Activated CD4-positive, alpha-beta memory T cell treated with anti-CD3 and anti-CD28 coated beads for 36 hours (primary cell): ENCODE data around the gene ZNF730. TPM values are rescaled to one million over a fixed set of nuclear protein-coding genes. Genes with fewer than 3 reads are reported as not detected.
"Not testable (repeated sequence)": the region's sequence is repeated elsewhere in the genome, so short reads cannot be mapped to it uniquely, and the experiment has no call there.

Experiments
- CTCF ChIA-PET: fragments of 350-600 bp; sonication (Branson Sonifier 250); formaldehyde crosslinking; loops from one replicate; lab custom pipeline; 2021; ENCODE audit warnings: antibody characterized with exemption, inconsistent platforms; lab: Charles Lee
- POLR2A ChIA-PET: fragments of 350-600 bp; sonication (Branson Sonifier 250); formaldehyde crosslinking; loops from one replicate; lab custom pipeline; 2021; ENCODE audit warnings: antibody characterized with exemption; lab: Charles Lee
- DNase-seq: peaks from one replicate; pipeline ENCODE4 v3.0.0-alpha.2; 2020
- H3K27ac Mint-ChIP-seq: one replicate; pipeline ENCODE4 v1.8.0; 2021; ENCODE audit warnings: mixed read lengths
- H3K27me3 Mint-ChIP-seq: one replicate; pipeline ENCODE4 v1.8.0; 2021; ENCODE audit warnings: mixed read lengths
- H3K36me3 Mint-ChIP-seq: one replicate; pipeline ENCODE4 v1.8.0; 2021; ENCODE audit warnings: mixed read lengths
- H3K4me1 Mint-ChIP-seq: one replicate; pipeline ENCODE4 v1.8.0; 2021; ENCODE audit warnings: low read depth, mixed read lengths
- H3K4me3 Mint-ChIP-seq: one replicate; pipeline ENCODE4 v1.8.0; 2021; ENCODE audit warnings: mild to moderate bottlenecking, mixed read lengths
- H3K9me3 Mint-ChIP-seq: one replicate; pipeline ENCODE4 v1.8.0; 2021; ENCODE audit warnings: mixed read lengths
- intact Hi-C: fragments of 100-400 bp; cut with micrococcal nuclease; formaldehyde crosslinking; loops from one replicate; pipeline ENCODE4 v1.15.1; 2023
- total RNA-seq, 2 experiments: library from RNA; stranded (reverse); gene quantifications; one replicate each; pipeline ENCODE4 v1.2.3, GENCODE V29; 2021

The ZNF730 gene
- total RNA-seq = under 1 TPM; 0.31 to 0.51 TPM

DNA sequence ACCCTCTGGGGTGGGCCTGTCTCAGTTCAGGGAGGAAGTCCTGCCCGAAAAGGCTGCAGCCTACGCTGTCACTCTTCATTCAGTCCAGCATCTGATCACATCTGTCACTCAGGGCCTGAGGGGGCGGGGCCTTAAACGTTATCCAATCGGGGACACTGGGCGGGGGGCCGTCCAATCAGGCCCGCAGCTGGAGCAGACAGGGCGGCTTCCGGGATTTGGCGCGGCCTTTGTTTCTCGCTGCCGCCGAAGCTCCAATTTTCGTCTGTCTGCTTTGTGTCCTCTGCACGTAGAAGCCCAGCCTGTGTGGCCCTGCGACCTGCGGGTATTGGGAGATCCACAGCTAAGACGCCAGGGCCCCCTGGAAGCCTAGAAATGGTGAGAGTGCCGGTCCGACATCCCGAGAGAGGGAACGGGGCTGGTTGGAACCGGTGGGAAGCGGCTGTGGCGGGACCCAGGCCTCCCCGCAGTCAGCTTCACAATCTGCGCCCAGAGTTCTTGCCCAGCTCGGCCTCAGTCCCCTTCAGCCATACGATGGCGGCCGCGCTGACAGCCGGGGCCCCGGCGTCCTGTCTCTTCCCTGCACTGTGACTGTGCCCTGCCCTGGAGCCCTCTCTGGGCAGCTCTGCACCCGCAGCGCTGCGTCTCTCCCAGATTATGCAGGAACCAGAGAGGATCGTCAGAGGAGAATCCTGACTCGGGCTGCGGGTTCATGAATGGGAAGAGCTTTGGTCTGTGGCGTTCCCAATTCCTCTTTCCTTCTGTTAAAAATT, at the start of gene ZNF730:
ZNF730 (plus strand) TSS at position 224 of the 770 bp plus-strand sequence; CDS start at position 373, 149 bp downstream.
- H3K4me3 Mint-ChIP-seq = peak within 1 kb of the TSS; percentile 66
- peaks cover 4% of the 10 kb centered on the region for H3K9me3 Mint-ChIP-seq
- no peak within 1 kb of the TSS for H3K27ac Mint-ChIP-seq
- ChIA-PET CTCF (interaction anchor here (0.7 to 0.8 kb wide), 2 partner anchors 11 to 1633 kb away, joined by 3 read pairs; no protein-coding TSS in a partner anchor), POLR2A (no interaction called here)
- peaks cover 2% of the 10 kb centered on the region for H3K4me1 Mint-ChIP-seq
- intact Hi-C loops = no loop called here
- peaks cover 24% of the 10 kb centered on the region for H3K27me3 Mint-ChIP-seq
- DNase-seq = peak; percentile 59
- H3K36me3 Mint-ChIP-seq = peaks cover 2% of the 10 kb centered on the region

DNA sequence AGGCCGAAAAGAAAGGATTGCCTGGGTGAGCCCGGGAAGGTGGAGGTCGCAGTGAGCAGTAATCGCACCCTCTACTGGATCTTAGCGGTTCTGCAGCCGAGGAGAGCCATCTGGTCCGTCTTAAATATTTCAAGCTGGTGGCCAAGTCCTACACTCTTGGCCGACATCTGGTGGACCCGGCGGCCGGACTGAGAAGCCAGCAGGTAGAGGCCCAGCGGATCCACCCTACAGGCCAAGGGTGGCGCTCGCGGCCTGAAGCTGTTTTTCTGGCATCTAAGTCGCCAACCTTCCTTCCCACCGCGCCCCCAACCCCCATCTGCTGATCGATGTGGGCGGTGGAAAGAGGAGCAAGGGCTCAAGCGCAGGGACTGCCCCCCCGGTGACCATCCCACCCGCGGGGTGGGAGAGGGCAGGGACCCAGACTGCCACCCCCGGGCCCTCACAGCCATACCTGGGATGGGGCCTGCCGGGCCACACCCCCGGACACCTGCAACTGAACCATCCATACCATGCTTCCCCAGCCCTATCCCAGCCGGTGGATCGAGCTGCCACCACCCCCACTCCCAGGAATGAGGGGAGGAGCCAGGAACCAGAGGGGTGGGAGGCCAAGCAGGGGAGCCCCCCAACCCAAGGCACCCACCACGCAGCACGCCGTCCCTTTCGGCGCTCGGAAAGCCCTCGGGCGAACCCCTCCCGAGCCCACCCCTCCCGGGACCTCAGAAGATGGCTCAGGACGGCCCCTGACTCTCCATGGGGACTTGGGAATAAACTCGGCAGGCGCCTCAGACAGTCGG, 46.3 kb upstream of the ZNF730 start:
- DNase-seq = peak; percentile 28
- Mint-ChIP-seq H3K4me1 (no peaks in the 10 kb centered on the region), H3K9me3 (peaks cover 23% of the 10 kb centered on the region), H3K27me3 (peaks cover 27% of the 10 kb centered on the region), H3K4me3 (no peak overlapping the region), H3K27ac (no peak overlapping the region), H3K36me3 (peaks cover 3% of the 10 kb centered on the region)
- intact Hi-C loops = no loop called here
- POLR2A ChIA-PET = no interaction called here
- CTCF ChIA-PET = no interaction called here

DNA sequence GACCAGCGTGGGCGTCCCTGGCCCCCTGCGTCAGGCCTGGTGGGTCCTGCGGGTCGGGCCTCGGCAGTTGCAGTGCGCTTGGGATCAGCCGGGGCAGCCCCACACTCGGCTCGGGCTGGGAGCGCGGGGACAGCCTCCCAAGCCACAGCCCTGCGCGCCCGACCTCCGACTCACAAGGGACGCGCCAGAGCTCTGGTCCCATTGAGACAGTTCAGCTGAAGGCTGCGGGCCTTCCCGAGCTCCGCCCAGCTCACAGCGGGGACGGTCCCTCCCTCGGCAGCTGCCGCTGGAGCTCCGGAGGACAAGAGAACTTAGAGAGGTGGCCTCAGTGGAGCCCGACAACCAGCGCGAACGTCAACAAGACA, 45.7 kb upstream of the ZNF730 start:
- no peaks in the 10 kb centered on the region for H3K4me1 Mint-ChIP-seq
- ChIA-PET CTCF (no interaction called here), POLR2A (no interaction called here)
- no peak overlapping the region for H3K27ac Mint-ChIP-seq
- peaks cover 23% of the 10 kb centered on the region for H3K9me3 Mint-ChIP-seq
- H3K27me3 Mint-ChIP-seq = peaks cover 30% of the 10 kb centered on the region
- peaks cover 3% of the 10 kb centered on the region for H3K36me3 Mint-ChIP-seq
- intact Hi-C loops = no loop called here
- DNase-seq = peak; percentile 12
- no peak overlapping the region for H3K4me3 Mint-ChIP-seq

DNA sequence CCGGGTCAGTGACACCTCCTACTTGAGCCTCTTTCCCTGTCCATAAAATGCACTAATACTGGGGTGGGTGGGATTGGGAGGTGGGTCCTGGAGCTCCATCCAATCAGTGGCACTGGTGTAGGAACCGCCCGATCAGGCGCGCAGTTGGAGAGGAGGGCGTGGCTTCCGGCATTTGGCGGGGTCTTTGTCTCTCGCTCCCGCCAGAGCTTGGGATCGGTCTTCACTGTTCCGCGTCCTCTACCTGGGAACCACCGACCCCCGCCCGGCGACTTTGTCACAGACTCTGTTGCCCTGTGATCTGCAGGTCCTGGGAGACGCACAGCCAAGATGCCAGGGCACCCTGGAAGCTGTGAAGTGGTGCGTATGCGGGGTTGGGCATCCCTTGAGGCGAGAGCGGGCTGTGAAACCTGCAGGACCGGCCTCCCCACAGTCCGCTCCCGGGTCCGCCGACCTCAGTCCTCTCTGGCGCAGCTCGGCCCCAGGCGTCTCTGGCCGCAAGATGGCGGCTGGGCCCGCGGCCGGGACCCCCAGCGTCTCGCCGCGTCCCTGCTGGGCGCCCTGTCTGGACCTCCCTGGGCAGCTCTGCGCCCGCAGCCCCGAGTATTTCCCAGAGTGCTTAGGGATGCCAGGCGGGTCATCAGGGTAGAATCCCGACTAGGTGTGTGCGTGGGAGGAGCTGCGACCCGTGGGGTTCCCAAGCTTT, 41.6 kb upstream of the ZNF730 start:
- Mint-ChIP-seq H3K36me3 (peaks cover 4% of the 10 kb centered on the region), H3K27ac (no peak overlapping the region), H3K9me3 (peaks cover 16% of the 10 kb centered on the region), H3K27me3 (peaks cover 24% of the 10 kb centered on the region), H3K4me1 (no peaks in the 10 kb centered on the region), H3K4me3 (peak overlapping the region; percentile 12)
- peak; percentile 10 for DNase-seq
- CTCF ChIA-PET = no interaction called here
- POLR2A ChIA-PET = no interaction called here
- intact Hi-C loops = no loop called here

DNA sequence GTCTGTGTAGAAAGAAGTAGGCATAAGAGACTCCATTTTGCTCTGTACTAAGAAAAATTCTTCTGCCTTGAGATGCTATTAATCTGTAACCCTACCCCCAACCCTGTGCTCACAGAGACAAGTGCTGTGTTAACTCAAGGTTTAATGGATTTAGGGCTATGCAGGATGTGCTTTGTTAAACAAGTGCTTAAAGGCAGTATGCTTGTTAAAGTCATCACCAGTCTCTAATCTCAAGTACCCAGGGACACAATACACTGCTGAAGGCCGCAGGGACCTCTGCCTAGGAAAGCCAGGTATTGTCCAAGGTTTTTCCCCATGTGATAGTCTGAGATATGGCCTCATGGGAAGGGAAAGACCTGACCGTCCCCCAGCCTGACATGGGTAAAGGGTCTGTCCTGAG, 39.0 kb upstream of the ZNF730 start:
- H3K4me3 Mint-ChIP-seq, H3K36me3 Mint-ChIP-seq, CTCF ChIA-PET, intact Hi-C loops, DNase-seq, H3K27ac Mint-ChIP-seq, H3K4me1 Mint-ChIP-seq, POLR2A ChIA-PET: not testable (repeated sequence)
- Mint-ChIP-seq H3K27me3 (peaks cover 15% of the 10 kb centered on the region), H3K9me3 (peaks cover 13% of the 10 kb centered on the region)

DNA sequence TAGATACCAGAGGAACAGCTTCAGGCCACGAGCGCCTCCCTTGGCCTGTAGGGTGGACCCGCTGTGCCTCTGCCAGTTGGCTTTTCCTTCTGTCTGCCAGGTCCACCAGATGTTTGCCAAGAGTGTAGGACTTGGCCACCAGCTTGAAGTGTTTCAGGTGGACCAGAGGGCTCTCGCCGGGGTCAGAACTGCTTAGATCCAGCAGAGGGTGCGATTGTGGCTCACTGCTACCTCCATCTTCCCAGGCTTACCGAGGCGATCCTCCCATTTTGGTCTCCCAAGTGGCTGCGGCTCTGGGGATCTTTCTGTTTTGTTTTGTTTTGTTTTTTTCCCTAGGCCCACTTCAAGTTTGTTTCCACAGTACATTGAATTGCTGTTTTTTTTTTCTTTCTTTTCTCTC, 23.0 kb upstream of the ZNF730 start:
- ChIA-PET CTCF (no interaction called here), POLR2A (no interaction called here)
- Mint-ChIP-seq H3K27me3 (no peaks in the 10 kb centered on the region), H3K4me1 (no peaks in the 10 kb centered on the region), H3K9me3 (peaks cover 63% of the 10 kb centered on the region), H3K36me3 (peaks cover 3% of the 10 kb centered on the region), H3K27ac (no peak overlapping the region), H3K4me3 (no peak overlapping the region)
- DNase-seq = no peak
- intact Hi-C loops = no loop called here

DNA sequence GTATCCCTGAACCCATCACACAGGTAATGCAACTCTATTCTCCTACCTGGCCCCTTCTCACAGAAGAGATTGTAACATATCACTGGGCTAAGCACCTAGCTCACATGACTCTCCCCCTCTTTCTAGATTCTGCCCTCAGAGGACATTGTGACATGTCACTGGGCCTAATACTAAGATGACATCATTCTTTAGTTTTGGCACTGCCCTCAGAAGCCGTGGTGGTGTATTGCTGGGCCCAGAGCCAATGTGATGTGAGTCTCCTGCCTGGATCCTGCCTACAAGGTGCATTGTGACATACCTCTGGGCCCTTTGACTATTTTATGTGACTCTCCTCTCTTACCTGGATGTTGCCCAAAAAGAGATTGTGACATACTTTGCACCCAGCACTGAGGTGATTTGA, 21.4 kb upstream of the ZNF730 start:
- CTCF ChIA-PET = no interaction called here
- H3K4me3 Mint-ChIP-seq = no peak overlapping the region
- intact Hi-C loops = no loop called here
- POLR2A ChIA-PET = no interaction called here
- H3K27ac Mint-ChIP-seq = no peak overlapping the region
- peaks cover 59% of the 10 kb centered on the region for H3K9me3 Mint-ChIP-seq
- peaks cover 3% of the 10 kb centered on the region for H3K36me3 Mint-ChIP-seq
- no peaks in the 10 kb centered on the region for H3K27me3 Mint-ChIP-seq
- H3K4me1 Mint-ChIP-seq = no peaks in the 10 kb centered on the region
- no peak for DNase-seq

DNA sequence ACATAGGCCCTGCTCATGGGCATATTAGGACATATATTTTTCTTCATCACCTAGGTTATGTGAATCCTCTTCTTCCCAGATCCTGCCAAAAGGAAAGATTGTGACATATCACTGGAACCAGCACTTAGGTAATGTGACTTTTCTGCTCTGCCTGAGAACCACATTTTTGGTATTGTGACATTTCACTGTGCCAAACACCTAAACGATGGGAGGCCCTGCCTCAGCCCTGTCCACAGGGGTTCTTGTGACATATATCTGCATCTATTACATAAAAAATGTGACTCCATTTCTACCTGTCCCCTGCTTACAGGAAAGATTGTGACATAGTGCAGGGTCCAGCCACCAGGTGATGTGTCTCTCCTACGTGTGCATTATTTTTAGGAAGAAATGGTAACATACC, 18.5 kb upstream of the ZNF730 start:
- H3K4me1 Mint-ChIP-seq = no peaks in the 10 kb centered on the region
- no peak overlapping the region for H3K27ac Mint-ChIP-seq
- DNase-seq = no peak
- H3K4me3 Mint-ChIP-seq = no peak overlapping the region
- peaks cover 56% of the 10 kb centered on the region for H3K9me3 Mint-ChIP-seq
- CTCF ChIA-PET = no interaction called here
- no peaks in the 10 kb centered on the region for H3K27me3 Mint-ChIP-seq
- intact Hi-C loops = no loop called here
- H3K36me3 Mint-ChIP-seq = peaks cover 1% of the 10 kb centered on the region
- POLR2A ChIA-PET = no interaction called here

DNA sequence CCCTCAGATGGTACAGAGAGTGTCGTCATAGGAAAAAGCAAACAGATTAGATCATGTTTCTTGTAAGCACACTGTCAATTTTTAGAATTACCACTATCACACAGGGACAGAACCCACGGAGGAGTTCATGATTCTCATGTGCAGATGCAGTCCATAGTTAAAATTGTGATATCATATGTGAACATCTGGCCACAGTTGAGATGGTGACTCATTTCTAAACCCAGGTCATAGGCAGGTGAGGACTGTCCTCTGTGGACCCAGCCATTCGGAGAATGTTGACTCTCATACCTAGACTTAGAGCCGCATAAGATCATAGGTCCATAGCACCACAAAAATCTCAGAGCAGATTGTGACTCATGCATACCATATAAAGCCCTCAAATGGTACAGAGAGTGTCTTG, 17.8 kb upstream of the ZNF730 start:
- Mint-ChIP-seq H3K4me3 (no peak overlapping the region), H3K36me3 (peaks cover under 1% of the 10 kb centered on the region), H3K9me3 (peaks cover 52% of the 10 kb centered on the region), H3K27ac (no peak overlapping the region), H3K4me1 (no peaks in the 10 kb centered on the region), H3K27me3 (no peaks in the 10 kb centered on the region)
- ChIA-PET POLR2A (no interaction called here), CTCF (no interaction called here)
- intact Hi-C loops = no loop called here
- no peak for DNase-seq

DNA sequence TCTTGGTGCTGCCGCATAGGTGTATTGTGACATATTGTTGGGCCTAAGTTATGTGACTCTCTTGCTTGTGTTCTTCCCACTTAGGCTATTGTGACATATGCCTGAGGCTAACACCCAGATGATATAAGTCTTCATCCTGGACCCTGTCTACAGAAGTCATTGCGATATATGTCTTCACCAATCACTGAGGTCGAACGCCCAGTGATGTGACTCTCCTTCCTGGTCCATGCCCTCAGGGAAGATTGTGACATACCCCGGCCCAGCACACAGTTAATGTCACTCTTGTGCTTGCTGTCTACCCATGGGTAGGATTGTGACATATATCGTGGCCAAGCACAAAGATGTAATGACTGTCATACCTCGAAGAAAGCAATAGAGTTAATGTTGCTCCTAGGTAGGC, 16.9 kb upstream of the ZNF730 start:
- POLR2A ChIA-PET = no interaction called here
- Mint-ChIP-seq H3K4me1 (no peaks in the 10 kb centered on the region), H3K9me3 (peaks cover 47% of the 10 kb centered on the region), H3K27ac (no peak overlapping the region), H3K36me3 (no peaks in the 10 kb centered on the region), H3K27me3 (no peaks in the 10 kb centered on the region), H3K4me3 (no peak overlapping the region)
- intact Hi-C loops = no loop called here
- no peak for DNase-seq
- CTCF ChIA-PET = no interaction called here

DNA sequence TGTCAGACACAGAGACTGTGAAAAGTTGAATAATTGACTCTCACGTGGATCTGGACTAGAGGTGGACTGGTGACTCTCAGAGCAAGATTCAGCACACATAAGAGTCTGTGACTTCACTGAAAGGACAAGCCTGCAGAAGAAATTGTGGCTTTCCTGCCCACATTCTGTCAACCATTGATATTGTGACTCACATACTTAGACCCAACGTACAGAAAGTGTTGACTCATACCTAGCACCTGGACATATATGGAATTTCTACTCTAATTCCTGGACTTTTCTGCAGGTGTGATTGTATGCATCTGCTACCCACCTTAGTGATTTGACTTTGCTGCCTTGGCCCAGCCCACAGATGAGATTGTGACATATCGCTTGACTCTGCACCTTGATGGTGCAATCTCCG, 15.6 kb upstream of the ZNF730 start:
- POLR2A ChIA-PET = no interaction called here

DNA sequence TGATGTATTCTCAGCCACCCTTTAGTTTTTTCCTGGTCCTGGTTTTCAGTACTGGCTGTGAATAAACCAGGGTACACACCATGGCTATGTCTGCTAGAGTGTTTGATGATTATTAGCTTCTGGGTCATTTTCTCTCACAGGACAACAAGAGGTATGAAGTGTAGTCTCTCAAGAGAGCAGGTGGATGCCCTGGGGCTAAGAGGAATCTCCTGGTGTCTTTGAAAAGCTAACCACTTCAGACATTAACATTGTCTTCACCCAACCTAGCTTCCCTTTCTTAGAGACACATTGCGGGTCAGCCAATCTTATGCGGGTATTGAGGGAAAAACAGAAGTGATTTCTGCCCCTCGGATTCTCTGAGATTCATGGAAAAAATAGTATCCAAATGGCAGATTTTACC, 1.6 kb downstream of the ZNF730 start:
- Mint-ChIP-seq H3K27ac (no peak overlapping the region), H3K9me3 (peaks cover 7% of the 10 kb centered on the region), H3K4me3 (no peak overlapping the region), H3K27me3 (peaks cover 24% of the 10 kb centered on the region), H3K4me1 (peaks cover 2% of the 10 kb centered on the region), H3K36me3 (peaks cover 2% of the 10 kb centered on the region)
- no peak for DNase-seq
- intact Hi-C loops = no loop called here
- CTCF ChIA-PET = no interaction called here
- POLR2A ChIA-PET = no interaction called here

More for the DNA sequence above, 15.6 kb upstream of the ZNF730 start:
- DNase-seq = no peak
- H3K9me3 Mint-ChIP-seq = peaks cover 40% of the 10 kb centered on the region
- CTCF ChIA-PET = no interaction called here
- no peaks in the 10 kb centered on the region for H3K27me3 Mint-ChIP-seq
- no peaks in the 10 kb centered on the region for H3K36me3 Mint-ChIP-seq
- intact Hi-C loops = no loop called here
- H3K4me1 Mint-ChIP-seq = no peaks in the 10 kb centered on the region
- no peak overlapping the region for H3K27ac Mint-ChIP-seq
- H3K4me3 Mint-ChIP-seq = no peak overlapping the region
